Astrocyte of the cerebellum (primary cell): Measurements from ENCODE around the gene ALCAM.
A peak's percentile ranks its signal among the peaks of the same experiment; 100 is the strongest.

Experiments used
- DNase-seq: peaks from one replicate; pipeline ENCODE4 v3.0.0-alpha.2; 2011; ENCODE audit warnings: low read depth
- H3K4me3 ChIP-seq: 2 replicates; pipeline ENCODE4 v1.5.1; 2011; ENCODE audit warnings: mild to moderate bottlenecking, low read depth, low read length, moderate library complexity
- CTCF ChIP-seq: IDR thresholded peaks from 2 replicates; pipeline ENCODE4 v1.5.1; 2012; ENCODE audit warnings: low read length, low read depth, moderate library complexity, mild to moderate bottlenecking; ENCODE audit errors: missing control alignments
- in situ Hi-C: cut with HindIII; loops from 2 replicates; pipeline ENCODE4 v1.10.0; 2017; ENCODE audit warnings: low sequenced_read_pairs

ALCAM gene

GRCh38 chr3:105362021-105362665 lies 4.6 kb upstream of the ALCAM start:
- in situ Hi-C loops: loop anchor here (25.0 kb wide), 1 partner anchor 725 kb away; no protein-coding TSS in a partner anchor
- TF ChIP-seq CTCF: no peak
- no peak overlapping the region for H3K4me3 ChIP-seq
- no peak for DNase-seq

- TF ChIP-seq CTCF: no peak
- in situ Hi-C loops: loop anchor here (25.0 kb wide), 1 partner anchor 727 kb away; no protein-coding TSS in a partner anchor
- DNase-seq: no peak
- no peak overlapping the region for H3K4me3 ChIP-seq
Measured at GRCh38 chr3:105364128-105364527, 2.6 kb upstream of the ALCAM start.

- in situ Hi-C loops: loop anchor here (25.0 kb wide), 1 partner anchor 728 kb away; no protein-coding TSS in a partner anchor
- TF ChIP-seq CTCF: no peak
- no peak for DNase-seq
- peak overlapping the region; percentile 90 for H3K4me3 ChIP-seq
Measured at GRCh38 chr3:105365081-105365390, 1.7 kb upstream of the ALCAM start.

- no peak for DNase-seq
- in situ Hi-C loops: loop anchor here (25.0 kb wide), 1 partner anchor 728 kb away; no protein-coding TSS in a partner anchor
- H3K4me3 ChIP-seq: peak overlapping the region; percentile 90
- peak; percentile 21 for TF ChIP-seq CTCF
Measured at GRCh38 chr3:105365391-105366325, 1.1 kb upstream of the ALCAM start.

- DNase-seq: no peak
- in situ Hi-C loops: loop anchor here (25.0 kb wide), 1 partner anchor 730 kb away; no protein-coding TSS in a partner anchor
- TF ChIP-seq CTCF: no peak
- peak overlapping the region; percentile 90 for H3K4me3 ChIP-seq
Measured at GRCh38 chr3:105367063-105367405, 325 bp downstream of the ALCAM start.

- in situ Hi-C loops: loop anchor here (25.0 kb wide), 1 partner anchor 730 kb away; no protein-coding TSS in a partner anchor
- no peak for TF ChIP-seq CTCF
- peak overlapping the region; percentile 90 for H3K4me3 ChIP-seq
- DNase-seq: no peak
Measured at GRCh38 chr3:105367406-105368213, 901 bp downstream of the ALCAM start.
